H9 (cell line): ENCODE measurements around the gene NFATC2IP. TPM values are rescaled to one million over a fixed set of nuclear protein-coding genes. Genes with fewer than 3 reads are reported as not detected.
A peak's percentile ranks its signal among the peaks of the same experiment; 100 is the strongest.

ENCODE experiments used
- DNase-seq: peaks from one replicate; pipeline ENCODE4 v3.0.0-alpha.2; 2017
- H2AFZ ChIP-seq: one replicate; pipeline ENCODE4 v1.6.1; 2013; ENCODE audit warnings: mild to moderate bottlenecking, low read length, control low read depth, moderate library complexity
- H2AK5ac ChIP-seq: 2 replicates; pipeline ENCODE4 v1.6.1; 2013; ENCODE audit warnings: low read length, control low read depth, mixed read lengths; ENCODE audit not compliant: insufficient read length
- H2BK120ac ChIP-seq: one replicate; pipeline ENCODE4 v1.6.1; 2013; ENCODE audit warnings: low read depth, mild to moderate bottlenecking, low read length, control low read depth, inconsistent platforms; ENCODE audit not compliant: poor library complexity, severe bottlenecking
- H2BK12ac ChIP-seq: 2 replicates; pipeline ENCODE4 v1.6.1; 2013; ENCODE audit warnings: low read length, control low read depth, mixed read lengths, low read depth; ENCODE audit not compliant: insufficient read length
- H2BK15ac ChIP-seq: 2 replicates; pipeline ENCODE4 v1.6.1; 2013; ENCODE audit warnings: low read depth, low read length, control low read depth
- H2BK20ac ChIP-seq: one replicate; pipeline ENCODE4 v1.6.1; 2013; ENCODE audit warnings: low read depth, mild to moderate bottlenecking, low read length, control low read depth, inconsistent platforms; ENCODE audit not compliant: poor library complexity, severe bottlenecking
- H2BK5ac ChIP-seq: 2 replicates; pipeline ENCODE4 v1.6.1; 2013; ENCODE audit warnings: low read length, control low read depth, mixed read lengths; ENCODE audit not compliant: insufficient read length
- H3K14ac ChIP-seq: 2 replicates; pipeline ENCODE4 v1.6.1; 2013; ENCODE audit warnings: low read length, control low read depth; ENCODE audit not compliant: insufficient read depth
- H3K18ac ChIP-seq: 2 replicates; pipeline ENCODE4 v1.6.1; 2013; ENCODE audit warnings: low read depth, mild to moderate bottlenecking, mixed read lengths, low read length, control low read depth; ENCODE audit not compliant: insufficient read length
- H3K23ac ChIP-seq: 2 replicates; pipeline ENCODE4 v1.6.1; 2013; ENCODE audit warnings: low read length, control low read depth, mixed read lengths, low read depth; ENCODE audit not compliant: insufficient read length
- H3K23me2 ChIP-seq: 2 replicates; pipeline ENCODE4 v1.6.1; 2013; ENCODE audit warnings: low read depth, mild to moderate bottlenecking, mixed read lengths, low read length, control low read depth; ENCODE audit not compliant: insufficient read length, poor library complexity, severe bottlenecking
- H3K27ac ChIP-seq: 2 replicates; pipeline ENCODE4 v1.5.1; 2013; ENCODE audit warnings: low read length, control low read depth, mixed read lengths, low read depth; ENCODE audit not compliant: insufficient read length
- H3K27me3 ChIP-seq: 2 replicates; pipeline ENCODE4 v1.6.1; 2013; ENCODE audit warnings: low read length, control low read depth, inconsistent platforms; ENCODE audit not compliant: insufficient read depth
- H3K4ac ChIP-seq: 2 replicates; pipeline ENCODE4 v1.6.1; 2013; ENCODE audit warnings: low read depth, mild to moderate bottlenecking, control low read depth, inconsistent platforms, low read length, moderate library complexity
- H3K4me1 ChIP-seq: 2 replicates; pipeline ENCODE4 v1.6.1; 2013; ENCODE audit warnings: low read length, control low read depth, inconsistent platforms; ENCODE audit not compliant: insufficient read depth
- H3K4me2 ChIP-seq: 2 replicates; pipeline ENCODE4 v1.6.1; 2013; ENCODE audit warnings: low read length, control low read depth, mixed read lengths; ENCODE audit not compliant: insufficient read length, insufficient read depth
- H3K56ac ChIP-seq: 2 replicates; pipeline ENCODE4 v1.6.1; 2013; ENCODE audit warnings: low read depth, mild to moderate bottlenecking, mixed read lengths, low read length, control low read depth; ENCODE audit not compliant: insufficient read length
- H3K79me1 ChIP-seq: 2 replicates; pipeline ENCODE4 v1.6.1; 2013; ENCODE audit warnings: low read depth, mild to moderate bottlenecking, moderate library complexity, low read length, control low read depth, inconsistent platforms; ENCODE audit not compliant: insufficient read depth, poor library complexity, severe bottlenecking
- H3K79me2 ChIP-seq: 2 replicates; pipeline ENCODE4 v1.6.1; 2013; ENCODE audit warnings: low read length, control low read depth, inconsistent platforms; ENCODE audit not compliant: insufficient read depth
- H3K9ac ChIP-seq: 2 replicates; pipeline ENCODE4 v1.6.1; 2013; ENCODE audit warnings: low read length, control low read depth, mixed read lengths; ENCODE audit not compliant: insufficient read length; ENCODE audit errors: extremely low read depth
- H3K9me3 ChIP-seq: one replicate; pipeline ENCODE4 v1.6.1; 2013; ENCODE audit warnings: low read depth, low read length, inconsistent platforms; ENCODE audit not compliant: control insufficient read depth
- H3T11ph ChIP-seq: one replicate; pipeline ENCODE4 v1.6.1; 2013; ENCODE audit warnings: mild to moderate bottlenecking, low read length, control low read depth, inconsistent platforms
- H4K20me1 ChIP-seq: one replicate; pipeline ENCODE4 v1.6.1; 2013; ENCODE audit not compliant: control insufficient read depth, insufficient read length, insufficient read depth
- H4K5ac ChIP-seq: 2 replicates; pipeline ENCODE4 v1.6.1; 2013; ENCODE audit warnings: low read depth, mild to moderate bottlenecking, mixed read lengths, low read length, control low read depth; ENCODE audit not compliant: insufficient read length
- H4K8ac ChIP-seq: replicated peaks from 2 replicates; pipeline ENCODE4 v1.6.1; 2013; ENCODE audit warnings: low read length, control low read depth, mixed read lengths, low read depth; ENCODE audit not compliant: insufficient read length
- H4K91ac ChIP-seq: 2 replicates; pipeline ENCODE4 v1.6.1; 2013; ENCODE audit warnings: low read depth, mild to moderate bottlenecking, moderate library complexity, mixed read lengths, low read length, control low read depth; ENCODE audit not compliant: insufficient read length
- H3K27ac Mint-ChIP-seq, 3 experiments: 2 replicates in 2 of 3; 3 replicates in 1 of 3; pipeline ENCODE4 v1.8.0; 2020 to 2021; ENCODE audit warnings: mixed read lengths in 3 of 3, mild to moderate bottlenecking in 1 of 3, moderate library complexity in 1 of 3
- H3K27me3 Mint-ChIP-seq: 2 replicates; pipeline ENCODE4 v1.8.0; 2021; ENCODE audit warnings: low read depth, mild to moderate bottlenecking, moderate library complexity, mixed read lengths
- H3K36me3 Mint-ChIP-seq, 3 experiments: 2 replicates in 2 of 3; 3 replicates in 1 of 3; pipeline ENCODE4 v1.8.0; 2020 to 2021; ENCODE audit warnings: low read depth in 3 of 3, mixed read lengths in 3 of 3; ENCODE audit not compliant: insufficient read depth in 1 of 3
- H3K4me1 Mint-ChIP-seq, 2 experiments: 2 replicates each; pipeline ENCODE4 v1.8.0; 2020; ENCODE audit warnings: mixed read lengths in 2 of 2
- H3K4me3 Mint-ChIP-seq, 2 experiments: 2 replicates in 1 of 2; 3 replicates in 1 of 2; pipeline ENCODE4 v1.8.0; 2020 to 2021; ENCODE audit warnings: mild to moderate bottlenecking in 2 of 2, mixed read lengths in 2 of 2, moderate library complexity in 1 of 2
- H3K9me3 Mint-ChIP-seq, 2 experiments: 2 replicates in 1 of 2; 3 replicates in 1 of 2; pipeline ENCODE4 v1.8.0; 2020; ENCODE audit warnings: mild to moderate bottlenecking in 2 of 2, mixed read lengths in 2 of 2, moderate library complexity in 1 of 2
- CTCF ChIP-seq: fragments of 200-600 bp; sonication (generic); conservative IDR thresholded peaks from 3 replicates; pipeline ENCODE4 v1.8.0; 2021; ENCODE audit warnings: antibody characterized with exemption, mild to moderate bottlenecking
- WGBS: extraction: QIAGEN DNeasy Blood & Tissue Kit; methylation state at CpG from one replicate; pipeline ENCODE4 v1.1.7; 2013; ENCODE audit warnings: missing lambda C conversion rate, low lambda C conversion rate, mixed read lengths; ENCODE audit not compliant: insufficient read length; ENCODE audit errors: extremely low coverage; 5-methylcytosine and 5-hydroxymethylcytosine counted together
- total RNA-seq: library from RNA; stranded (reverse); gene quantifications from 2 replicates; pipeline ENCODE4 v1.2.1, GENCODE V29; 2021

The NFATC2IP gene
- total RNA-seq, 1 experiment from 2014 or later, result 73.8 TPM

DNA sequence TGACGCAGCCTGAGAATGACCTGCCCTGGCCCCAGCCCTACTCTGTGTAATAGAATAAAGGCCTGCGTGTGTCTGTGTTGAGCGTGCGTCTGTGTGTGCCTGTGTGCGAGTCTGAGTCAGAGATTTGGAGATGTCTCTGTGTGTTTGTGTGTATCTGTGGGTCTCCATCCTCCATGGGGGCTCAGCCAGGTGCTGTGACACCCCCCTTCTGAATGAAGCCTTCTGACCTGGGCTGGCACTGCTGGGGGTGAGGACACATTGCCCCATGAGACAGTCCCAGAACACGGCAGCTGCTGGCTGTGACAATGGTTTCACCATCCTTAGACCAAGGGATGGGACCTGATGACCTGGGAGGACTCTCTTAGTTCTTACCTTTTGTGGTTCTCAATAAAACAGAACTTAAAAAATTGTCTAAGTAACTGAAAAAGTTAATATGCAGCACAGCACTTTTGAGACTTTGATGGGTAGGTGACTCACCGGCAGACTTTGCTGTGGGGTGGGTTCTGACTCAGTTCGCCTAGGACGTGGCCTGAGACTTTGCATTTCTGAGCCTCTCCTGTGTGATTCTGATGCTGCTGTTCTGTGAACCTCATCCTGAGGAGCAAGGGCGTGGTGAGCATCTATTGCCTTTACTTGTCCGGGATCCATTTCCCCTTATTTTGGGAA, 39.8 kb downstream of the NFATC2IP start:
- Histone ChIP-seq H2AK5ac (no peak overlapping the region), H2AFZ (no peak overlapping the region), H3K23ac (no peak overlapping the region), H4K91ac (no peak overlapping the region), H3K79me2 (no peaks in the 10 kb centered on the region), H3K27ac (no peak overlapping the region), H3K27me3 (no peaks in the 10 kb centered on the region), H3K18ac (no peak overlapping the region), H4K8ac (no peak overlapping the region), H4K20me1 (no peaks in the 10 kb centered on the region), H3K9ac (no peak overlapping the region), H3K9me3 (no peaks in the 10 kb centered on the region), H4K5ac (no peak overlapping the region), H2BK15ac (no peak overlapping the region), H3K4me1 (no peaks in the 10 kb centered on the region), H2BK120ac (no peak overlapping the region), H3K56ac (no peak overlapping the region), H3K23me2 (no peaks in the 10 kb centered on the region), H3K4ac (no peak overlapping the region), H3T11ph (no peak overlapping the region), H3K4me2 (no peak overlapping the region), H2BK12ac (no peak overlapping the region), H3K79me1 (no peaks in the 10 kb centered on the region), H3K14ac (no peak overlapping the region), H2BK5ac (no peak overlapping the region), H2BK20ac (no peak overlapping the region)
- no peak for DNase-seq
- no peak overlapping the region for H3K4me3 Mint-ChIP-seq
- H3K36me3 Mint-ChIP-seq, result peaks cover 0 to 2% (median 0%) of the 10 kb centered on the region in 3 experiments; a peak in 3 of 7 replicates
- TF ChIP-seq CTCF, result no peak
- no peaks in the 10 kb centered on the region for H3K4me1 Mint-ChIP-seq
- peaks cover 3% of the 10 kb centered on the region for H3K27me3 Mint-ChIP-seq
- H3K9me3 Mint-ChIP-seq, result no peaks in the 10 kb centered on the region
- H3K27ac Mint-ChIP-seq, result peak overlapping the region in 1 of 3 experiments; percentile 25; a peak in 1 of 7 replicates
- no CpG with 5 or more reads among the region's 11 CpGs for WGBS
